ENCODE data around the gene NFRKB.

The NFRKB gene

DNA sequence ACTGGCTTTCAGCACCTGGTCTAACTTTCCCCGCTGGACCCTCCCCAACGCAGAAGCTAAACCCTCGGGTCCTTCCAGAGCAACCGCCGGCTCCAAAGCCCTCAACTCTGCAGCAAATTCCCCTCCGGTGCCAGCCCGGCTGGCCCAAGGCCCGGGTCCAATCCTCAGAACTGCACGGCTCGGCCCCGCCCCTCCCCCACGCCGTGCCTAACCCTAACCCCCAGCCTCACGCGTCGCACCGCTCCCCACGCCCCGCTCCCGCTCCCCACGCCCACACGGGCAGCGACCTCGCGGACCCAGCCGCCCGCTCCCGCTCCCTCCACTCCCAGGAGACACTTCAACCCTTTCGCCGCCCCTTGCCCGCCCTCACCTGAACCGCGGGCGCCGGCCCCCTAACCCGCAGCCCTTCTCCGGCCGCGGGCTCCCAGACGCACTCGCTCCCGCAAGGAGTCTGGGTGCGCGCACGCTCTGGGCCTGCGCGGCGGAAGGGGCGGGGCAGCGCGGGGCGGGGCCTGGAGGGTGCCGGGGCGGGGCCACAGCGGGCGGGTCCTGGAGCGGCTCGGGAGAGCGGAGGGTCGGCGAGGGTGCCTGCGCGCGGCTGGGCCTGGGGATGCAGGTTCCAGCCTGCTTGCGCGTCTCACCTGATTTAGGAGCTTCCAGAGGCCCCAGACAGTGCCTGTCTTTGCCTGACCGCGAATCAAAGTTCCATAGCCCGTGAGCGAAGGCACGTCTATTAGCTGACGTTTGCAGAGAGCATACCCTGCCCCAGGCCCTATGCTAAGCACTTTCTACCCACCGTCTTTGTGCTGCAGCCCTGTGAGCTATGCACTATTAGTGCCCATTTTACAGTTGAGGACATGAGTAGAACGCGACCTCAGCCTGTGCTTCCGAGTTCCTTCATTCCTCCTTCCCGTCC, at the start of gene NFRKB:
Gene NFRKB (minus strand): TSS at position 453 of the 916 bp plus-strand sequence. CDS start 2,729 bp downstream, outside the sequence.
- DNase-seq (ENCODE audit: low read depth in 2 of 2) = peak; percentile 79 to 82

DNA sequence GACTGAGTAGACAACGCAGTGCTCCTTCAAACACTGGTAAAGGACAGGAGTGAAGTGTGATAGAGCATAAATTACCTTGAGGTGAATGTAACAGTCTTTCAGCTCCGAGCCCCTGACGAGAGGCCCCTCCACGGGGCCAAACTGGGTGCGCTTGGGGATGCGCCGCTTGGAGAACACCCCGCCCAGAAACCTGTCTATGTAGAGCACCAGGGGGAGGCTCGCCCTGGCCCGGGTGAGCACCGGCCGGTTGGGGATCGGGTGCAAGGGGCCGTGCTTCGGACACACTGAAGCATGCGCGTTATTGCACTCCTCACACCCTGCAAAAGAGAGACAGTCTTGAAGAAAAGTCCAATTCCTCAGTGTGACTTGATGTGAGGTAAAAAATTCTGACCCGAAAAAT, 49.3 kb upstream of the NFRKB start:
- DNase-seq (ENCODE audit: low read depth in 2 of 2) = no peak

- DNase-seq (ENCODE audit: low read depth in 2 of 2) = no peak
Observed at GRCh38 chr11:129943036-129943435, 47.7 kb upstream of the NFRKB start.

DNA sequence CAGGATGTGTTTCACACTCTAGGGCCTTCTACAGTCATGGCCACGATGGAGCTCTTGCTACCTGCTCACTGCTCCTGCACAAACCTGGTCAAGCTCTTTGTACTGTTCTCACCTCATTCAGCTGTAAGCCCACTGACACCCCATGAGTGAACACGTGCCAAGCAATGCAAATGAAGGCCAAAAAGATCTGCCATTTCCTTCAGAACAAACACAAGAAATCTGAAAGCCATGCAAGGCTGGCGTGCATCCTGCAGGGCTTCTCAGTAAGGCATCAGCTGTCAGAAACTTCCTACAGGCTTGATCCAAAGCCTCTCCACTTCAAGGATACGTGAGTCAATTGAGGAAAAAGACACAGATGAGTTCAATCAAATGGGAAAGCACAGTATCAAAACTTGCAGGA, 44.1 kb upstream of the NFRKB start:
- DNase-seq (ENCODE audit: low read depth in 2 of 2) = no peak

DNA sequence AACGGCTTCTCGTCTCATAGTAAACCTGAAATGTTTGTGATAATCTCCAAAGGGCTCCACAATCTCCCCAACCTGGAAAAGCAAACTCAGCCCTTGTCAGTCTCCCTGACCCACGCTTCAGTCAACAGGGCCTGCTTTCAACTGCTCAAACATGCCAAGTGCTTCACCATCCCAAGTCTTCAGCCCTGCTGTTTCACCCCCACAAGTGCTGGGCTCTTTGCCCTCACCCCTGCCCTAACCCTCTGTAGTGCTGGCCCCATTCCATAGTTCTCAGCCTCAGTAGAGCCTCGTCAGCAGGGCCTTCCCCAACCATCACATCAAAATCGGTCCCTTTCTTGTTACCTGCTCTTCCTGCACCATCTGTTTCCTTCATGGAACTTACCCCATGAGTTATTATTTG, 43.4 kb upstream of the NFRKB start:
- no peak for DNase-seq (ENCODE audit: low read depth in 2 of 2)

GRCh38 chr11:129937592-129938238, 42.3 kb upstream of the NFRKB start:
- no peak for DNase-seq (ENCODE audit: low read depth in 2 of 2)

DNA sequence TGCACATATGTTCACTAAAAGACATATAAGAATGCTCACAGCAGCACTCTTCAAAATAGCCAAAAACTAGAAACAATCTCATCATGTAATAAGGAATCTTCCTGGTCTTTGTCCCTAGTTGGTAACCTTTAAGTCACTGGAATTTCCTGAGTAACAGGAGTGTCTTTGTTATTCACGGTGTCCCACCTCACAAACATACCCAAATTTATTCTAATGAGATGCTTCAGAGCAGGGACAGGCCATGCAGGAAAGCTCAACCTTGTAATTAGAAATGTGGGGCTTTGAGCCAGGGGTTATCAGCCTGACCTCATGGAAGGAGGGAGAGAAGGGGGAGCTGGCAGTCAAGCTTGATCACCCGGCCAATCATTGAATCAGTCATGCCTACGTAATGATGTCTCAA, 40.3 kb upstream of the NFRKB start:
- DNase-seq (ENCODE audit: low read depth in 2 of 2) = no peak

- DNase-seq (ENCODE audit: low read depth in 2 of 2) = no peak
Observed at GRCh38 chr11:129933891-129934290, 38.5 kb upstream of the NFRKB start.

- DNase-seq (ENCODE audit: low read depth in 2 of 2) = no peak
Observed at GRCh38 chr11:129933262-129933661, 37.9 kb upstream of the NFRKB start.

GRCh38 chr11:129932381-129933067, 37.1 kb upstream of the NFRKB start:
- DNase-seq (ENCODE audit: low read depth in 2 of 2) = no peak

DNA sequence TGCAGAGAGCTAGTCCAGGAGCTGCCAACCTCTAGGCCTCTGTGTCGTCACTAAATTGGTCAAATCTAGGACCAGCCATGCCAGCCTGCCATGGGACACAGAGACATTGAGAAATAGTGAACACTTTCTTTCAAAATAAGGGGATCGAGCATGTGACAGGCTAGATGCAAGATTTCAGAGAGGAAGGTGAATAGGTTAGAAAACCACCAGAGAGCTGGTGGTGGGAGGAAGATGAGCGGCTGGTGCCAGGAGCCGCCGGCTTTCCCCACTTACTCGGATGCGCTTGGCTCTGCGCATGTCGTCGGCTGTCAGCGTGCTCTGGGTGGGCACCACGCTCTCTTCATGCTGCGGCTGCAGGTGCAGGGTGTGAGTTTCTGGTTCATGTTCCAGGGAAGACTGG, 35.4 kb upstream of the NFRKB start:
- DNase-seq (ENCODE audit: low read depth in 2 of 2) = no peak

DNA sequence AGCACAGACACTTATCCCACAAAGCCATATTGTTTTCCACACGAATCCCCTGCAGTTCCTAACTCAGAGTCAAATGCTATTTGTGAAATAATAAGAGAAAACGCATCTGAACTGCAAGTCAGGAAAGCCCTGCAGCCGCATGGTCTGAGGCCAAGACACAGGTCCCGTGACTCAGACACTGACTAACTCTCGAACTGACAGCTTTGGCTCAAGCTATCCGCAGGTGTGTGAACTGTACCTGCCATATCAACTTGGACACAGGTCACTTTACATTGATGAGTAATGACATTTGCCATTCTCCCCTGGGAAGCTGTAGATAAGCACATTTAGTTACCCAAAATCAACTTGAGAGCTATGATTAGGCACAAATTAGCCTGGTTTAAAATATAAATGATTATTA, 34.9 kb upstream of the NFRKB start:
- no peak for DNase-seq (ENCODE audit: low read depth in 2 of 2)

- no peak for DNase-seq (ENCODE audit: low read depth in 2 of 2)
Observed at GRCh38 chr11:129929721-129930120, 34.3 kb upstream of the NFRKB start.

GRCh38 chr11:129928923-129929692, 33.7 kb upstream of the NFRKB start:
- DNase-seq (ENCODE audit: low read depth in 2 of 2) = no peak

DNA sequence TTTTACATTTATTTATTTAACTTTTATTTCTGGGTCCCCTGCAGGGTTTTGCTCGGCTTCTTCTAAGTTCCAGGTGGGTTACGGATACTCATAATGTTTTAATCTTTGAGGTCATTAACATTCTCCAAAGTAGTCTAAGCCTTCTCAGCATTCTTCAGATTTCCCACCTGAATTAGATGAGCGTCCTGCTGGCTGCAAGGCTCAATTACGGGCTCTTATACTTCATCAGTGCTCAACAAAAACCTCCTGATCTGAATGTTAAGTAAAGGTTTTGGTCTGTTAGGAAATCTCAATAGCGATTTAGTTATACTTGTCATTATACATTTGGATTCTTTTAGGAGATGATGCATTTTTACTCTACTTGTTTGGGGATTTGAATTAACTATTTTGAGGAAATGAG, 27.3 kb upstream of the NFRKB start:
- DNase-seq (ENCODE audit: low read depth in 2 of 2) = no peak

DNA sequence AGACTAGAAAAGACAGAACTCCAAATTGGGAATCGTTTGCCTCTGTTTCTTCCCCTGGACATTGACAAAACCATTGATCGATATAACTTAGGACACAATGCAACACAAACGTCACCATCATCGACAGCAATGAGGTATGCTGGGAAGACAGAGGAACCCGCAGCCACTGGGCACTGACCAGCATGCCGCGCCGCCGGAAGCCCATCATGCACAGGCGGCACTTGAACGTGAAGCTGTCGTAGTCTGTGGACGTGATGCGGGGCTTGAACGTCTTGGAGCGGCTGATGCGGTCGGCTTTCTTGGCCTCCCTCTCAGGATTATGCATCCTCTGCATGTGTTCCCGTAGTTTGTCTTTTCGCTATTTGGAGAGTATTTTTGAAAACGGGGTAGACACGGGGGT, 23.0 kb upstream of the NFRKB start:
- no peak for DNase-seq (ENCODE audit: low read depth in 2 of 2)

DNA sequence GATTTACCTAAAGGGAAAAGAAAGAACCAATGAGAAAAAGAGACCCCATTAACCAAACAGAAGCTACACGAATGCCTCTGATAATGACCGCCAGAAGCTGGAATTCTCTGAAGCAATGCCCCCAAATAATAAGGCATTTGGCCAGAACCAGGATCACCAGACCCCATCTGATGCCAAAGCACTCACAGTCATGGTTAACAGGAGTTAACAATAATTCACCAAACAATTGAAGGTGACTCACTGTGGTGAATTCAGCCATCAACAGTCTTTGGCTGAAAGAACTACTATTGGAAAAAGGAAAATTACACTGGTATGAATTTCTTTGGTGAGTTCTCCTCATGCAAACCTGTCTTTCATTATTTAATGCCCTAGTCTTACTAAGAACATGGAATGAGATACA, 21.9 kb upstream of the NFRKB start:
- no peak for DNase-seq (ENCODE audit: low read depth in 2 of 2)

DNA sequence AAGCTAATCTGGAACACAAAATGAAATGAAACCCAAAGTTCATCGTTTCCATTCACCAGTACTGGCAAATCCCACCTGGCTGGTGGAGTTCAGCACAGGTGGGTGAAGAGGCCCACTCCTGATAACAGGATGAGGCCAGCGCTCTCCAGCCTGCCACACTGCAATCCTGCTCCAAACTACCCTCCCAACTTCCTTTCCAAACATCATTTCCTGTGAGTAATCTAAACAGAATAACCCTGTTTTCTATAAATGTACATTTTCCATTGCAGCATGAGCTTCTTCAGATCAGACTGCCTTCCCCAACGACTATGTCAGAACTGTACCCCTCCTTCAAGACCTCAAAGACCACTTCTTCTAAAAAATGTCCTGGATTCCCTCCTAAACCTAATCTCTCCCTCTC, 15.9 kb upstream of the NFRKB start:
- no peak for DNase-seq (ENCODE audit: low read depth in 2 of 2)

- DNase-seq (ENCODE audit: low read depth in 2 of 2) = no peak
Observed at GRCh38 chr11:129910360-129910759, 15.0 kb upstream of the NFRKB start.

DNA sequence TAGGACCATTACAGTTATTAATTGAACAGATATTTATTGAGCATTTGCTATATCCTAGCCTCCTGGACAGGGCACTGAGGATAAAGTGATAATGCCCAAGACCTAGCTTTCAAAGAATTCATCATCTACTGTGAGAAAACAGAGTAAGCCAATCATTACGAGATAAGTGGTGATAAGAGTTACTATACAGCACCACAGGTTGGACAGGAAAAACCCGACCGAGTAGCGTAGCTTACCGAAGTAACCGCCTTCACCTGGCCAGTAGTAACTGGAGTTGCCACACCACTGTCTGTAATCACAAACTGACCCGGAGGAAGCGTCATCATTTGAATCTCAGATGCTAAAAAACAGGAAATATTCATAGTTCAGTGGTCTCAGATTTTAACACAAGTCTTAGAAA, 10.0 kb upstream of the NFRKB start:
- DNase-seq (ENCODE audit: low read depth in 2 of 2) = no peak

DNA sequence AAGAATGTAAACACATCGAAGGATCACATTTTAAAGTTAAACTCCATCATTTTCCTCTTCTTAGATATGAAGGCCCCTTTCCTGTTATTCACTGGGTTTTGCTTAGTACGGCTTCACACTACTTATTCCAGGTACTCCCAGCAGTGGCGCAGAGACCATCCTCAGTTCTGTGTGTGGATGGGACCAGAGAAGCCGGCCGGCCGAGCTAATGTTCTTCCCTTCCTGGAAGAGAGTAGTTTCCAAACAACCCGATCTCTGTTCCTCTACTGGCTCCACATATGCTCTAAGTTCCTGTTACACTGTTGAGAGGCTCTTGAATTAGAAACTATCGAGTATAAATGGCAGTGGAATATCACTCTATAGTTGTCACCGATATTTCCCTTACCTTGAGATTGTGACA, 684 bp upstream of the NFRKB start:
- no peak for DNase-seq (ENCODE audit: low read depth in 2 of 2)

Data from stimulated activated CD4-positive, alpha-beta T cell treated with anti-CD3 and anti-CD28 coated beads, Interleukin-12 subunit alpha, Interleukin-12 subunit beta, amount 100 ng/mL, for 24 hours (primary cell).